ENCODE results near the gene LUM. TPM values are rescaled to one million over a fixed set of nuclear protein-coding genes. Genes with fewer than 3 reads are reported as not detected.

Gene LUM
- polyA plus RNA-seq, 3 donors: not detected

GRCh38 chr12:91074154-91074709, 37.1 kb downstream of the LUM start:
- no peak overlapping the region for H3K4me3 Mint-ChIP-seq
- H3K36me3 ChIP-seq (replicated peaks in 1 of 2; ENCODE audit: control insufficient read depth in 1 of 2, insufficient read depth in 2 of 2, low read length in 2 of 2): no peaks in the 10 kb centered on the region
- no peaks in the 10 kb centered on the region for H3K36me3 Mint-ChIP-seq
- H3K4me1 ChIP-seq (ENCODE audit: control insufficient read depth in 1 of 2, insufficient read depth in 2 of 2, low read length in 2 of 2): no peaks in the 10 kb centered on the region
- 93% methylated on average over 2 of the region's 6 CpGs for WGBS (ENCODE audit: insufficient coverage)
- no peak overlapping the region for H3K9ac ChIP-seq (ENCODE audit: insufficient read depth, low read length, poor library complexity, severe bottlenecking)
- H3K4me2 ChIP-seq (replicated peaks; ENCODE audit: extremely low read depth, low read length, poor library complexity, severe bottlenecking): no peak overlapping the region
- no peaks in the 10 kb centered on the region for H3K4me1 Mint-ChIP-seq
- H3K4me3 ChIP-seq (replicated peaks in 1 of 3; ENCODE audit: low read depth in 2 of 3, low read length in 3 of 3): no peak overlapping the region
- intact Hi-C loops (cut with micrococcal nuclease): no loop called here
- H3K79me2 ChIP-seq (ENCODE audit: insufficient read depth, low read length): no peaks in the 10 kb centered on the region
- H3K27ac Mint-ChIP-seq: no peak overlapping the region
- no peaks in the 10 kb centered on the region for H3K9me3 ChIP-seq (replicated peaks in 1 of 2; ENCODE audit: control insufficient read depth in 1 of 2, insufficient read depth in 1 of 2, low read length in 2 of 2)
- H2AFZ ChIP-seq (ENCODE audit: insufficient read depth, low read depth, low read length, poor library complexity, severe bottlenecking): no peak overlapping the region
- TF ChIP-seq, protein P1, sequence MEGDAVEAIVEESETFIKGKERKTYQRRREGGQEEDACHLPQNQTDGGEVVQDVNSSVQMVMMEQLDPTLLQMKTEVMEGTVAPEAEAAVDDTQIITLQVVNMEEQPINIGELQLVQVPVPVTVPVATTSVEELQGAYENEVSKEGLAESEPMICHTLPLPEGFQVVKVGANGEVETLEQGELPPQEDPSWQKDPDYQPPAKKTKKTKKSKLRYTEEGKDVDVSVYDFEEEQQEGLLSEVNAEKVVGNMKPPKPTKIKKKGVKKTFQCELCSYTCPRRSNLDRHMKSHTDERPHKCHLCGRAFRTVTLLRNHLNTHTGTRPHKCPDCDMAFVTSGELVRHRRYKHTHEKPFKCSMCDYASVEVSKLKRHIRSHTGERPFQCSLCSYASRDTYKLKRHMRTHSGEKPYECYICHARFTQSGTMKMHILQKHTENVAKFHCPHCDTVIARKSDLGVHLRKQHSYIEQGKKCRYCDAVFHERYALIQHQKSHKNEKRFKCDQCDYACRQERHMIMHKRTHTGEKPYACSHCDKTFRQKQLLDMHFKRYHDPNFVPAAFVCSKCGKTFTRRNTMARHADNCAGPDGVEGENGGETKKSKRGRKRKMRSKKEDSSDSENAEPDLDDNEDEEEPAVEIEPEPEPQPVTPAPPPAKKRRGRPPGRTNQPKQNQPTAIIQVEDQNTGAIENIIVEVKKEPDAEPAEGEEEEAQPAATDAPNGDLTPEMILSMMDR (IDR thresholded peaks at IDR 0.05): no peak
- no peak overlapping the region for H3K27ac ChIP-seq (ENCODE audit: low read depth in 1 of 2, low read length in 2 of 2)
- peaks cover 0 to 3% (median under 1%) of the 10 kb centered on the region in 7 donors for H3K9me3 Mint-ChIP-seq
- no peaks in the 10 kb centered on the region for H3K27me3 ChIP-seq (ENCODE audit: control insufficient read depth in 2 of 2, insufficient read depth in 2 of 2, low read length in 2 of 2)
- H3K27me3 Mint-ChIP-seq (ENCODE audit: low read depth in 3 of 3): peaks cover 0 to 4% (median 1%) of the 10 kb centered on the region in 3 donors
- DNase-seq: no peak
- H4K20me1 ChIP-seq (ENCODE audit: insufficient read depth, low read length): no peaks in the 10 kb centered on the region

DNA sequence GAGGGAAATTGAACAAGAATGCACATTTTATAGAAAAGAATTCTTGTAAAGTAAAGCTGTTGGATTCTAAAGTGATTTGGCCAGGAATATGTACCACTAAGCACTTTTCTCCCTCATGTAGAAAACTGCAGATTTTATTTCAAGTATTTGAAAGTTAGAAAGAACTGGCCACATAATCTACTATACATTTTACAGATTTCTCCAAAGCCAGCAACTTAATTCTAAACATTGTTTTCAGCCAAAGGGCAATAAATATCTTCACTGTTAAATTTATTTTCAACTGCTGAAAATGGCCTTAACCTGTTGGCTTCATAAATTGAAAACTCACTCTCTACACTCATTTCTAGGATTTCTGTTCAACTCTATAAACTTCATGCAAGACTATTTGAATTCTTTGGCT, 37.9 kb downstream of the LUM start:
- Histone ChIP-seq H3K36me3 (replicated peaks in 1 of 2; ENCODE audit: control insufficient read depth in 1 of 2, insufficient read depth in 2 of 2, low read length in 2 of 2) (no peaks in the 10 kb centered on the region), H3K9me3 (replicated peaks in 1 of 2; ENCODE audit: control insufficient read depth in 1 of 2, insufficient read depth in 1 of 2, low read length in 2 of 2) (no peaks in the 10 kb centered on the region), H2AFZ (ENCODE audit: insufficient read depth, low read depth, low read length, poor library complexity, severe bottlenecking) (no peak overlapping the region), H3K4me1 (ENCODE audit: control insufficient read depth in 1 of 2, insufficient read depth in 2 of 2, low read length in 2 of 2) (no peaks in the 10 kb centered on the region), H4K20me1 (ENCODE audit: insufficient read depth, low read length) (no peaks in the 10 kb centered on the region), H3K9ac (ENCODE audit: insufficient read depth, low read length, poor library complexity, severe bottlenecking) (no peak overlapping the region), H3K27ac (ENCODE audit: low read depth in 1 of 2, low read length in 2 of 2) (no peak overlapping the region), H3K4me2 (replicated peaks; ENCODE audit: extremely low read depth, low read length, poor library complexity, severe bottlenecking) (no peak overlapping the region), H3K27me3 (ENCODE audit: control insufficient read depth in 2 of 2, insufficient read depth in 2 of 2, low read length in 2 of 2) (no peaks in the 10 kb centered on the region), H3K79me2 (ENCODE audit: insufficient read depth, low read length) (no peaks in the 10 kb centered on the region), H3K4me3 (replicated peaks in 1 of 3; ENCODE audit: low read depth in 2 of 3, low read length in 3 of 3) (no peak overlapping the region)
- TF ChIP-seq, protein P1 (IDR thresholded peaks at IDR 0.05): no peak
- Mint-ChIP-seq H3K36me3 (no peaks in the 10 kb centered on the region), H3K4me1 (no peaks in the 10 kb centered on the region), H3K4me3 (no peak overlapping the region), H3K27me3 (ENCODE audit: low read depth in 3 of 3) (peaks cover 0 to 4% (median 1%) of the 10 kb centered on the region in 3 donors), H3K27ac (no peak overlapping the region), H3K9me3 (peaks cover 0 to 3% (median 1%) of the 10 kb centered on the region in 7 donors)
- intact Hi-C loops (cut with micrococcal nuclease): no loop called here
- DNase-seq: no peak
